Mucosa of gallbladder (tissue), 1 donor: ENCODE data around the gene ATP5ME. TPM values are rescaled to one million over a fixed set of nuclear protein-coding genes. Genes with fewer than 3 reads are reported as not detected.
A peak's percentile ranks its signal among the peaks of the same experiment; 100 is the strongest.
"Not testable (repeated sequence)": the region's sequence is repeated elsewhere in the genome, so short reads cannot be mapped to it uniquely, and the experiment has no call there.

ENCODE experiments used
- DNase-seq: peaks from one replicate; pipeline ENCODE4 v3.0.0-alpha.2; 2020; ENCODE audit warnings: low spot score
- total RNA-seq: library from RNA; stranded (reverse); gene quantifications from one replicate; pipeline ENCODE4 v1.2.1, GENCODE V29; 2021
- donor health status: DM: no; HTN: no; CAD: no.

The ATP5ME gene
- total RNA-seq, 1 donor from 2014 or later, result 252 TPM

DNA sequence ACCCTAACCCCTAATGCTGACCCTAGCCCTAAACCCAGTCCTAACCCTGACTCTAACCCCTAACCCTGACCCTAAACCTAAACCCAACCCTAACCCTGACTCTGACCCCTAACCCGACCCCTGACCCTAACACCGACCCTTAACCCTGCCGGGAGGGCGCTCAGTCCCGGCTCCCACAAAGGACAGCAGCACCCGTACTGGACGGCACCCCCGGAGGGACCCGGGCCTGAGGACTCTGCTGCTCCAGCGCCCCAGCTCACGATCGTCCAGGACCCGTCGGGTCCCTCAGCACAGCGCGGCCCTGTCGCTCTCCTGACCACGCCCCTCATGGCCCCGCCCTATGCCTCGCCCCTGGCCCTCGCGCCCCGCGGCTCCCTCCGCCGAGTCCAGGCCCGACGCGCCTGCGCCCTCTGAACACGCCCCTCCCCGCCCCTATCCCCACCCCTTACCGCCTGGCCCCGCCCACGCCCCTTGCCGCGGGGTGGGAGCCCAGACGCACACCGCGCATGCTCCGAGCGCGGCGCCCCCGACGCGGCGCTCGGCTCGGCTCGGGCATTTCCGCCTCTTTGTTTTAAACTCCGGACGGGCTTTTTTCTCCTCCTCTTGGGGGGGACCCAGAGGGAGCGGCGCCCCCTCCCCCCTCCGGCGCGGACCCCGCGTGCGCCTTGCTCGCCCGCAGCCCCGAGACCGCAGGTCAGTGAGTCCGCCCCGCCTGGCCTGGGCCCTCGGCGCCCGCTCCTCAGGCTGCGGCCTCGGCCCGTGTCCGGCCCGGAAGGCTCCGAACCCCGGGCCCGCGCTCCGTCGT lies 31.4 kb upstream of the ATP5ME start, which contains the start of gene PCGF3:
TSS of gene PCGF3 (plus strand) at position 555 of the 805 bp plus-strand sequence. CDS start 27,849 bp downstream, outside the sequence.
- DNase-seq, result peak; percentile 96

DNA sequence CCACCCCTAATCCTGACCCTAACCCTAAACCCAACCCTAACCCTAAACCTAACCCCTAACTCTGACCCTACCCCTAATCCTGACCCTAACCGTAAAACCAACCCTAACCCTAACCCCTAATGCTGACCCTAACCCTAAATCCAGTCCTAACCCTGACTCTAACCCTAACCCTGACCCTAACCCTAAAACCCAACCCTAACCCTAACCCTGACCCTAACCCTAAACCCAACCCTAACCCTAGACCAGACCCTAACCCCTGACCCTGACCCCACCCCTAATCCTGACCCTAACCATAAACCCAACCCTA lies 30.8 kb upstream of the ATP5ME start:
- DNase-seq, result no peak

DNA sequence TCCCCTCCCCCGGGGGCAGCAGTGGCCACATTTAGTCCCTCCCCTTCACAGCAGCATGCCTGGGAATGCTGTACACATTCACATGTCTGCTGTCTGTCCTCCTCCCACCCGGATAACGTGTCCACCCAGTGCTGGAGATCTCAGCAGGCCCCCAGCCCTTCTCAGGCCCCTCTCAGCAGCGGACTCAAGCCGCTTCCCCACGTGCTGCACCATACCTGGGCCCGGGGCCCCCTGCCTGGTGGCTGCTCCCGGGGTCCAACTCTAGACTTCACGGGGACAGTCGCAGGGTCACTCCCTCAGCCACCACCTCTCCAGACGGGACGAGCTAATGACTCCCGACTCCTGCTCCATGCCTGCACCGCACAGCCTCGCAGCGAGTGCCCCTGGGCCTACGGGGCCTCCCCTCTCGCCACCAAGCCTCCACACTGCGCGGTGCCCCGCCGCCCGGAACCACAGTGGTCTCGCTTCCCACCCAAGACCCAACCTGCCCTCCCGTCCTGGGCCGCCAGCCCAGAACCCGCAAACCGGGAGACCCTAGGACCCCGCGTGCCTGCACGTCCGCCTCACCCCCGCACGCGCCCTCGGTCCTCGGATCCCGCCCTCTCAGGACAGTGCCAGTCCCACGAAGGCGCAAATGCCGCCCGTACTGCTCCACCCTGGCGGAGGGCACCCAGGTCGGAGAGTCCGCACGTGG lies 30.3 kb upstream of the ATP5ME start:
- no peak for DNase-seq

DNA sequence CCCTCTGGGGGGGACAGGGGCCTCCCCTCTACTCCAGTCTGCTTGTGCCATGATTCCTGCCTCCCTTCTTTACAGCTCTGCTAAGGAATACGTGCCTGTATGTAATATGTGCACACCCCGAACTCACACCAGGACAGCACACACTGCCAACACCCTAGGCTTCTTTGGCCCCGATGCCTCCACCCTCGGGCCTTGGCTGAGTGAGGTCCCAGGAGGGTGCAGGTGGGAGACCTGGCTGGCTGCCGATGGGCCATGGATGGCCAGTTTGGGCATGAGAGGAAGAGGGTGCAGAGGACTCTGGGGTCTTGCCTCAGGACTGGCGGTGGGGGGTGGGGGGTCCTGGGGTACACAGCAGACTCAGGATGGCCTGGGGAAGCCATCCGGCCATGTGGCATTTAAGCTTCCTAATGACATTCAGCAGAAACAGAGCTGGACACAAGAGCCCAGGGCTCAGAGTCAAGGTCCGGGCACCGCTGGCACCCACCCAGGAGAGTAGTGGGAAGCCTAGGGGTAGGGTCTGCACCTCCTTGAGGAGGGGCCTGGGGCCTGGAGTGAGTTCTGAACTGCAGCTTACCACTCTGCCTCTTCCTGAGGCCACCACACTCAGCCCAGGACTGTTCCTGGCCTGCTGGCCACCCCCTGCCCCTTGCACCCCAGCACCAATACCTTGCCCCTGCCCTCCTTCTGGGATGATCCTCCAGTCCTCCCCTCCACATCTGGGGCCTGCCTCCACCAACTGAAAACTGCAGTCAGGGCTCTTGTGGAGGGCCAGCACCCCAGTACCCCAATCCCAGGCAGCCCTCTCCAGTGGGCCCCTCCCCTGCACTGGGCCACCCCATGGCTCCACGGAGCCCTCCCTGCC lies 29.5 kb upstream of the ATP5ME start:
- DNase-seq, result no peak

DNA sequence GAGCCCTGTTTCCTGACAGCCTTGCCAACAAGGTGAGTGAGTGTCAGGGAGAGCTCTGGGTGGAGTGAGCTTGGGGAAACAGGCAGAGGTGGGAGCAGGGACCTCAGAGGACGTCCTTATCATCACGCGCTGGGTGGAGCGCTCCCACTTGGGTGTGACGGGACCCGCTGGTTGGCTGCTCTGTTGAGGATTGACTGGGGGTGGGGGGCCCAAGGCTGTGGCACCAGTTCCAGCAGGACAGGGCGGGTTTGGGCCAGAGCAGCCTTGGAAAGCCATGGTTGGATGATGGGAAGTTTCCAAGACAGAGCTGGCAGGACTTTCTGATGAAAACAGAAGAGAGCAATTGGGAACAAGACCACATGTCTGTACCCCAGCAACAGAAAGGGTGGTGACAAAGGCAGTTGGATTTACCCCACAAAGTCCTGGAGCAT lies 28.6 kb upstream of the ATP5ME start:
- DNase-seq, result no peak

DNA sequence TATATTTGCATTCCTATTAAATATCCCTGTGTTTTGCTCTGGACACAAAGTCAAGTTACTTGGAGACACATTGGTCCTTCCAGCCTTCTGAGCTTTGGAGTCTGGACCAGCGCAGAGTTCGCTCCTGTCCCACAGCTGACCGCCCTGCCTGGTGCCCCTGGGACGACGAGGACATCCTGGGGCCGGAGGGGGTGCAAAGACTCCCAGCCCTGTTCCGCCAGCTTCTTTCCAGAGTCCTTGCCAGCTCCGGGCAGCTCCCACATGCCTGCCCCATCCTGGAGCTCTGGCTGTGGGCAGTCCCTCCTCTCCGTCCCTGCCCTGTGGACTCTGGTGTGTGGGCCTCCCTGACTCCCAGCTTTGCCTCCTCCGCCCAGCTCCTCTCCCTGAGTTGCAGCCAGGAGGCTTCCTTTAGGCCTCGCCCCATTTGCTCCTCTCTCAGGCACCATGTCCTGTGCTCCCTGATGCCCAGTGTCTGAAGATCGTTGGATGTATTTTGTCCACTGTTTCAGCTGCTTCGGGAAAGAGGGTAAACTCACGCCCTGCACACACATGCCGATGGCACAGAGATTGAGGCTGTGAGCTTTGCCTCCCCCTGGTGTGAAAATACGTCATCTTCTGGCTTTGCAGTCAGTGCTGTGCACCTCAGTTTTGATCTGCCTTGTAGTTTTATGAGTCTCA lies 26.6 kb upstream of the ATP5ME start:
- DNase-seq, result no peak

DNA sequence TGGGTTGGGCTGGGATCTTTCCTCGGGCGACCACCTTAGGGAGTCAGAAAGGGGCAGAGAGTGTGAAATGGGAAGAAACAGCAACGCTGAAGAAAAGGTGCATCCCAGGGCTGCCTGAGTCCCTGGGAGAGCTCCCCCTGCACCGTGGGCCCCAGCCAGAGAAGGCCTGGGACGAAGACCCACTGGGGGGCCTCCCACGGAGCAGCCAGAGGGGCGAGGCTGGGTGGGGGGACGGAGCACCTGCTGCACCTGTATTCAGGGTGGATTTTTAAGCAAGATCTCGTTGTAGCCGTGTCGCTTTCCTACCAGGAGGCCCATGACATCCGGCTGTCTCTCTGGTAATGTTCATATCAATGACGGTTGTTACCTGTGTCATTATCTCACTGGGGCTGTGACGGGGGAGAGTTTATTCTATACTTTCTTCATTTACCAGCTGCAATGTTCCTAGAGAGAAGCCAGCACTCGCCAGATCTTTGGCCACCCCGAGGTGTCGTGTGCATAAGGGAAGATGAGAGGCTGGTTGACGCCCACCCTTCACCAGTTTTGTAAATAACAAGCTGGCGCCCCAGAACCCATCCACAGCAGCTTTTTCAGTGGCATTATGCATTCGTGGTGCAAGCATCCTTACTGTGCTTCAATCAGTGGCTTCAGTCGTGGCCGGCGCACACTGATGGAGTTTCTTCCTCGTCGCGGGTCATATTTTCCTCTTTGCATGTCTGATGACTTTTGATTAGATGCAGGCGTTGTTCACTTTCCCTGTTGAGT lies 25.9 kb upstream of the ATP5ME start:
- no peak for DNase-seq

DNA sequence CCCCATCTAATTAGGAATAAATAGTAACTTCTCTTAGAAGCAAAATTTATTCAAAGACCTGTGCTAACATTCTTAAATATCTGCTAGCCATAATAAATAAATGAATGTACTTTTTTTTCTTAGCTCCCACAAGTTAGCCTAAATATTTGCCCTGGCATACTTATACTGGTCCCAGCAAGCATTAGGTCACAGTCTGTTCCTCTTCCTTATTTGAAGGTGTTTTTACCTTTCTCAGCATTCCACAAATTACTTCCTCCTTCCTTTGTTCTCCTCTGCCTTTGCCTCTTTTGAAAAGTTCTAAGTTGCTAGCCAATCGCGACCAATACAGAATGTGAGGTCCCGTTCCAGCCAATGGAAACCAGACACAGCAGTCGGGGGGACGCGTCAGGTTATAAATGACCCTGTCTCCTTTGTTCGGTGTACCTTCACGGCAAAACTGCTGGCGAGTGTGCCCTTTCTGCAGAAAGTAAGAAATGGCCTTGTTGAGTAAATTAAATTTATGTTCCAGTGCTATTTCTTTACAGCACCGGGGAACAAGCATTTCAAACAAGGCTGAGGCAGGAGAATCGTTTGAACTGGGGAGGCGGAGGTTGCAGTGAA lies 20.4 kb upstream of the ATP5ME start:
- not testable (repeated sequence) for DNase-seq

DNA sequence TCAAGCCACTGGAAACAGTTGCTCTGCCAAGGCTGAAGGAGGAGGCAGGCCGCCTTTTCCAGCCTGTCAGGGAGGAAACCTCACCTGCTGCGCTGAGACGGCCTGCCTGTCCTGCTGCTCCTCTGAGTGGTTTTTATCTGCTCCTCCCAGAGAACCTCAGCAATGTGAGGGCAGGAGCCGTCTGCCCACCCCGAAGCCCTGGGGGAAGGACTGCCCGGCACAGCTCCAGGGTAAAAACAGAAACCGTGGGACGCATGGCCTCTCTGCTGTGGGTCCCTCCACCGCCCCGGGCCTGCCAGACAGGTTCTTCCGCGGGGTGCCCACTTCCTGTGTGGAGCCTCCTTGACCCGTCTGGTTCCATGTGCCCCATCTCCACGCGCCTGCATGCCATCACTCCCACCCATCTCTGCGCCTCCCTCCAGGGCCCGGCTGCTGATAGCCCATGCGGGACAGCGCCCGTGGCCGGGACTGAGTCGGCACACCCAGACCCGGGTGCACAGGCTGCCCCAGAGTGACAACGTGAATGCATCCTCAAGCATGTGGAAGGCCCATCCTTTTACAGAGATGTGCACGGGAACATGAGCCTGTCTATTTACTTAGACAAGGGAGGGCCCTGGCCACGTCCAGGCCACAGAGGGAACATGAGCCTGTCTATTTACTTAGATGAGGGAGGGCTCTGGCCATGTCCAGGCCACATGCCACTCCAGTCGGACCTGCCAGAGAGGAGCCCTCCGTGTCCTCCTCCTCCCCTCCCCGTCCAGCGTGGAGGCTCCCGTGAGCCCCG lies 18.9 kb upstream of the ATP5ME start:
- DNase-seq, result no peak

DNA sequence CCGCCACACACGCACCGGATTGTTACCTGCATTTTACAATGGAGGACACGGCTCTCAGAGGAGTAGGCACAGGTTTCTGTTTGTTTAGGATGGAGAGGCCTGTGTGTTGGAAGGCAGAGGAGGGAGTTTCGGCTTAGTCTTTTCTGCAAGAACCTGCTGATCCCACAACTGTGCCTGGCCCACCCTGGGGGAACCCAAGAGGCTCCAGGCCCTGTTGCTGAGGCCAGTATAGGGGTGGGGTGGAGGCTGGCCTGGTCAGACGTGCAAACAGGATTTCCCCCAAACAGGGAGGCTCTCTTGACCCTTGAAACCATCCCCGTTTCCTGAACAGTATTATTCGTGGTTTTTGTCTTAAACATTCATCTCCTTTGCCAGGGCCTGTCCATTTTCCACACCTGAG lies 15.6 kb upstream of the ATP5ME start:
- no peak for DNase-seq

DNA sequence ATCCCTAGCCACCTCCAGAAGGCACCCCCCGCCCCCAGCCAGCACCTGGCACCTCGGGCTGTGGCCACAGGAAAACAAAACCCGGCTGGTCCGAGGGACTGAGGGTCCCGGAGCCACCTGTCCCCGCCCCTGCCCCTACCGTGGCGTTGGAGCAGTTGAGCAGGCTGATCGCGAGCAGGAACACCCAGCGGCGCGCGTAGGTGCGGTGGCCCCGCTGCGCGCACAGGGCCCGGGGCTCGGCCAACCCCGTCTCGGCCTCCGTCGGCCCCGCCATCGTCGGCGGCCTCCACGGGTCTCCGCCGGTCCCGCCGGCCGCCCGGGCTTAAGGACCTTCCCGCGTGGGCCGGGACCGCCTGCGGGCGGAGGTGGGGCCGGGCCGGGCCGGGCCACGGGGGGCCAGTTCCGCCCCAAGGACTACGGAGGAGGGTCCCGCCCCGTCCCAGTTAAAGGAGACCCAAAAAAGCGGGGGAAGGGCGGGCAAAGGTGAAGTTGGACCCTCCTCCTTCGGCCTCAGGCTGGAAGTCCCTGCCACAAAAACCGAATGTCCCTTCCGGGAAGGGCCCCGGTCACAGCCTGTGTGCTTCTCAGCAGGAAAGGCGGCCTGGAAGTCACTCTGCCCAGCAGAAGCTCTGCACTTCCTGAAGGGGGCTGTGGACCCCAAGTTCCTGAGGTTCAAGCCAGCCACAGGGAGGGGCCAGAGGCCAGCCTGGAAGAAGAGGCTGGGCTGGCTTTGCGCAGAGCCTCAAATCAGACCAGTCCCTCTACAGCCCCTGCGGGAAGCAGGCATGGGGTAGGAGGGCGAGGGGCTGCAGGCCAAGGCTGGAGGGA lies 15.0 kb upstream of the ATP5ME start, which contains the start of gene SLC49A3:
TSS of gene SLC49A3 (minus strand) at position 298 of the 828 bp plus-strand sequence. CDS start at position 274, 24 bp downstream.
- no peak for DNase-seq

DNA sequence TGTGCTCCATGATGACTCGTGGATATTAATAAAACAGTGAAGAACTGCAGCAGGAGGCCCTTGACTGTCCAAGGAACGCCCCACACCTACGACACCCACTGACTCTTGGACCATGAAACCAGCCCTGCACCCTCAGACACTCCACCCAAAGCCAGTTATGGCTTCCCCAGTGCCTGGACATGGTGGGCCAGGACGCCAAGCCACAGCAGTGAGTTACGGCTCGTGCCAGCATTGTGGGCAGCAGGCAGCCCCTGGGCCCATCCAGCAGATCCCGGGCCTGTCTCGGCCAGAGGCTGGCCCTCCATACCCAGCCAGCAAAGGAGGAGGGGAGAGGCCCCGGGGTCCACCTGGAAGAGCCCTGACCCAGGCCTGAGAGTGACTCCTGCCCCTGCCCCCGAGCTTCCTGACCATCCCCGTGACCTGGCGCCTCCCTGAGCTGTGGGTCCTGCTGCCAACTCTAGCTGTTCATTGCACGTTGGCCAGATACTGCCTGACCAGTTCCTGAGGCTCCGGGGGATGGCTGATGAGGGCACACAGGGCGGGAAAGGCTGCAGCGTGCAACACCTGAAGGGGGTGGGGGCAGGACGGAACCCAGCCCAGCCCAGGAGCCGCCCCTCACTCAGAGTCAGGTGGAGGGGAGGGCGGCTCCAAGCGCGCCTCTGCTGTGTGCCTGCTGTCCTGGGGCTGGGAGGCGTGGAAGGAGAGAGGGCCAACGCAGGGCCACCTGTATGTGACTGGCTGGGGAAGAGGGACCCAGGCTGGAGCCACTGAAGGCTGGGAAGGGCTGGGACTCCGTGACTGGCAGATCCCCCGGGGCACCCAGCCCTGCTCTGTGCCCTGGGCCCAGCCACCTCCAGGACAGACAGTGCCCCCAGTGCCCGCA lies 14.1 kb upstream of the ATP5ME start:
- no peak for DNase-seq

DNA sequence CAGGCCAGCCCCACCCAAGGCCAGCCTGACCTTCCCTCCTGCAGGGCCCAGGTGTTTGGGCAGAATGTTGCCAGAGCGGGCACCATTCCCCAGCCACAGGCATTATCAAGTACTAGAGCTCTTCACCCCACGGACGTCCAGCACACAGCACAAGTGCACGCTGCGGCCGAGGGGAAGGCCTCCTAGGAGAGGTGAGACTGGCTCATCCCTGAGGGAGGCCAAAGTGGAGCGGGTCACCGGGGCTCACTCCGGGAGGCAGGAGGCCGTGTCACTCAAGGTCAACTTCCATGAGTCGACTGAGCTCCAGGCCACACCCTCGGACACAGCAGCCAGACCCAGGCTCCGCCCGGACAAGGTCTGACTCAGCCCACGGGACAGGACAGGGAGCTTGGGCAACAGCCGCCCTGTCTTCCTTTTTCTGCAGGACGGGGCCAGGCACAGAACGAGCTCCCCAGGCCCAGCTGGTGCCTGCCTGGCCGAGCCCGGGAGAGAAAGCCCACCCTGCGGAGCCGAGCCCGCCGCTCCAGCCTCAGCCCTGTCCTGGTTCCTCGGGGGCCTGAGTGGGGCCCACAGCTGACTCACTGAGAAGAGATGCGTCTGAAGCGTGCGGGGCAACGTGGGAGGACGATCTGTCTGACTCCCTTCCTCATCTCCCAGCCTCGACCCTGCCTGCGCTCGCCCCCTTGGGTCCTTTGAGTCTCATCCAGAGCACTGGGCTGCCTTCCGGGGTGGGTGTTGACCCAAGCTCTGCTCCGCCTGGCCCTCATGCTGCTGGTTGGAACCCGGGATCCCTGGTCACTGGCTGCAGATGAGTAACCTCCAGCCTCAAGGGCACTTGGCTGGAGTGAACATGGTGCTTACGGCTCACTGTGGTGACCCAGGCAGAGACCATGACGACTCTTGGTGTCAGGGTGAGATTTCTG lies 13.2 kb upstream of the ATP5ME start:
- peak; percentile 79 for DNase-seq

DNA sequence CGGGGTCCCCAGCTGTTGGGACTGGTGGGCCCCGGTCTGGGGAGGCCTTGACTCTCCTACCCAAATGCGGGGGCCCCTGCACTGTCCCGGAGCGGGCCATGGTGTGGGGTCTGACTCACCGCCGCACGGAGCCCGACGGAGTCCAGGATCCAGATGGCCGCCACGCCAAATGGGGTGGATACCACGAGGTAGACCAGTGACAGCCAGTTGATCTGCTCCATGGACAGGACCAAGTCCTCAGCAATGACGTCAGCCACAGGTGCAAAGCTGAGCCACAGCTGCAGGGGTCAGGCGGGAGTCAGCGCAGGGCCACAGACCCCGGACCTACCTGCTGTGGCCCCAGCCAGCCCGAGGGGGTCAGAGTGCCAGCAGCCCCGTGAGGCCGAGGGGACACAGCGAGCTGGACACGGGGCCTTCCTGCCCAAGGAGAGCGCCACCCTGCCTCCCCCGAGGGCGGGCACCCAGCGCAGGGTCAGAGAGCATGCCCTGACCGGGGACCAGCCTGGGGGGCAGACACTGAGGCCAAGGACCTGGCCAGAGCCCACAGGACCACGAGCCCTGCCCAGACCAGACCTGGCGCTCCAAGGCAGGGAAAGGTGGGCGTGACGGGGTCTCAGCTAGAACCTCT lies 12.5 kb upstream of the ATP5ME start:
- DNase-seq, result no peak

DNA sequence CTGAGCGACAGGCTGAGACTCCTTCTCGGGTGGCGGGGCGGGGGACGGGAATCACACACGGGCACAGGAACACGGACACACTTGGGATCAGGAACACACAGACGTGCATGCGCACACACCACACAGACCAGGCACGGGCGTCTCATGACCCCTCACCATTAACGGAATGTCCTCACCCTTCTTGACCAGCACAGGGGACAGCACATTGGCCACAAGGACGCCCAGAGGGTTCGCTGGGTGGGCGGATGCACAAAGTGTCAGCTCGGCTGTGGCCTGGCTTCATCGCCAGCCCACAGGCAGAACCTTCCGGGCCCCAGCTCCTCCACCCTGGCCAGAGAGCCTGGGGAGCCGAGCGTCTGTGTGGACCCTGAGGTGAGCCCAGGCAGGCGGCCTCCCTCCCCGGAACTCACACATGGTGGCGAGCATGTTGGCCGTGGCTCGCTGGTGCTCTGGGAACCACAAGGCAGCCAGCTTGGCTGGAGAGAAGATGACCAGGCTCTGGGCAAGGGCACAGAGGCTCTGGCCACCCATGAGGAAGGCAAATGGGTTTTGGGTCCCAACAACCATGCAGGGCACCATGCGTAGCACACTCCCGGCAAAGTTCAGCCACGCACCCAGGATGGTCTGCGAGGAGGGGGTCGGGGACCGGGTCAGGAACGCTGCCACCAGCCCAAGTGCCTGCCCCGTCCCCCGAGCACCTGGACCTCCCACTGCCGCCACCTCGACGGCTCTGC lies 11.8 kb upstream of the ATP5ME start:
- DNase-seq, result no peak
